Measurements from ENCODE around the gene KDM5D.

Gene KDM5D

GRCh38 chrY:19744381-19745378 lies at the start of gene KDM5D:
TSS of gene KDM5D (minus strand) at chrY:19744726. CDS start at chrY:19744534, 192 bp downstream.
- no peak within 1 kb of the TSS for H3K4me2 ChIP-seq (ENCODE audit: low read depth, low read length)
- no peaks in the 10 kb centered on the region for H3K4me1 ChIP-seq (ENCODE audit: low read length)
- no peak within 1 kb of the TSS for H3K27ac ChIP-seq (ENCODE audit: low read length)
- no peaks in the 10 kb centered on the region for H4K20me1 ChIP-seq (ENCODE audit: insufficient read depth, low read length)
- no peaks in the 10 kb centered on the region for H3K9me3 ChIP-seq (replicated peaks; ENCODE audit: insufficient read depth, low read length)
- H3K79me2 ChIP-seq (ENCODE audit: low read length), result no peaks in the 10 kb centered on the region
- H3K9me2 ChIP-seq (replicated peaks; ENCODE audit: insufficient read depth, low read length), result no peaks in the 10 kb centered on the region
- TF ChIP-seq EZH2 (optimal IDR thresholded peaks at IDR 0.05; ENCODE audit: low read depth, low read length) (no peak), CTCF (IDR thresholded peaks at IDR 0.05; ENCODE audit: low read length) (no peak), EZH2phosphoT487 (IDR thresholded peaks at IDR 0.05; ENCODE audit: low read length) (no peak)
- H3K4me3 ChIP-seq (ENCODE audit: low read length), result no peak within 1 kb of the TSS
- no peaks in the 10 kb centered on the region for H3K27me3 ChIP-seq (replicated peaks; ENCODE audit: insufficient read depth, low read length)
- no peaks in the 10 kb centered on the region for H3K36me3 ChIP-seq (replicated peaks; ENCODE audit: insufficient read depth, low read length)
- H2AFZ ChIP-seq (ENCODE audit: low read length), result no peak within 1 kb of the TSS
- no peak for DNase-seq
- no peak within 1 kb of the TSS for H3K9ac ChIP-seq (ENCODE audit: low read length)
- H3F3A ChIP-seq (ENCODE audit: insufficient read depth, low read length), result no peaks in the 10 kb centered on the region

GRCh38 chrY:19768375-19768774 lies 23.8 kb upstream of the KDM5D start:
- Histone ChIP-seq H3F3A (ENCODE audit: insufficient read depth, low read length) (no peaks in the 10 kb centered on the region), H3K4me3 (ENCODE audit: low read length) (no peak overlapping the region), H3K9me2 (replicated peaks; ENCODE audit: insufficient read depth, low read length) (no peaks in the 10 kb centered on the region), H3K36me3 (replicated peaks; ENCODE audit: insufficient read depth, low read length) (no peaks in the 10 kb centered on the region), H3K9me3 (replicated peaks; ENCODE audit: insufficient read depth, low read length) (no peaks in the 10 kb centered on the region), H3K79me2 (ENCODE audit: low read length) (no peaks in the 10 kb centered on the region), H3K4me2 (ENCODE audit: low read depth, low read length) (no peak overlapping the region), H3K4me1 (ENCODE audit: low read length) (no peaks in the 10 kb centered on the region), H4K20me1 (ENCODE audit: insufficient read depth, low read length) (no peaks in the 10 kb centered on the region), H3K27ac (ENCODE audit: low read length) (no peak overlapping the region), H3K9ac (ENCODE audit: low read length) (no peak overlapping the region), H3K27me3 (replicated peaks; ENCODE audit: insufficient read depth, low read length) (no peaks in the 10 kb centered on the region), H2AFZ (ENCODE audit: low read length) (no peak overlapping the region)
- no peak for DNase-seq
- no peak for TF ChIP-seq CTCF (IDR thresholded peaks at IDR 0.05; ENCODE audit: low read length)

DNA sequence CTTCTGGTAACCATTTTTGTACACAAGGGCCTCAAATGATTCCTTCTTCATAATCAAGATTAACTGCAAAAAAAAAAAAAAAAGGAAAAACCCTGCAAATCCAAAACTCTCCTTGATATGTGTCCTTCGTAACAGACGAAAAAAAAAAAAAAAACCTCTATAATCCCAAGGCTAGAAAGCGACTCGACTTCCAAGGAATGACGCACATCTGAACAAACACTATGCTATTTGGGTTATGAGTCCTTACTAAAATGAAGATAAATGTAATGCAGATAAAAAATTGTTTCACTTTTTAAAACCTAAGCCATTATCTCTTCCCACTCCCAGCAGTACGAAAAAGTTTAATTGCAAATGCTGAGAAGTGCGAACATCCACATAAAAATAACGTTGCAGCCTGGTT lies 1.2 kb downstream of the KDM5D start:
- Histone ChIP-seq H3K4me3 (ENCODE audit: low read length) (no peak overlapping the region), H3K4me1 (ENCODE audit: low read length) (no peaks in the 10 kb centered on the region), H3K36me3 (replicated peaks; ENCODE audit: insufficient read depth, low read length) (no peaks in the 10 kb centered on the region), H4K20me1 (ENCODE audit: insufficient read depth, low read length) (no peaks in the 10 kb centered on the region), H3K79me2 (ENCODE audit: low read length) (no peaks in the 10 kb centered on the region), H3K9ac (ENCODE audit: low read length) (no peak overlapping the region), H2AFZ (ENCODE audit: low read length) (no peak overlapping the region), H3K9me3 (replicated peaks; ENCODE audit: insufficient read depth, low read length) (no peaks in the 10 kb centered on the region), H3K27ac (ENCODE audit: low read length) (no peak overlapping the region), H3K4me2 (ENCODE audit: low read depth, low read length) (no peak overlapping the region), H3K9me2 (replicated peaks; ENCODE audit: insufficient read depth, low read length) (no peaks in the 10 kb centered on the region), H3K27me3 (replicated peaks; ENCODE audit: insufficient read depth, low read length) (no peaks in the 10 kb centered on the region), H3F3A (ENCODE audit: insufficient read depth, low read length) (no peaks in the 10 kb centered on the region)
- no peak for DNase-seq
- TF ChIP-seq EZH2 (optimal IDR thresholded peaks at IDR 0.05; ENCODE audit: low read depth, low read length) (no peak), EZH2phosphoT487 (IDR thresholded peaks at IDR 0.05; ENCODE audit: low read length) (no peak), CTCF (IDR thresholded peaks at IDR 0.05; ENCODE audit: low read length) (no peak)
